Parathyroid adenoma (tissue), 2 donors: Measurements from ENCODE around the gene PPP1R7.

Experiments
- H2AFZ ChIP-seq: fragments of 300-600 bp; sonication (generic); one replicate; pipeline ENCODE4 v1.7.0; 2017; ENCODE audit warnings: antibody characterized with exemption, mild to moderate bottlenecking
- H3K27ac ChIP-seq: fragments of 300-600 bp; sonication (generic); one replicate; pipeline ENCODE4 v1.7.0; 2017
- H3K27me3 ChIP-seq: fragments of 300-600 bp; sonication (generic); one replicate; pipeline ENCODE4 v1.7.0; 2017; ENCODE audit warnings: low read length; ENCODE audit not compliant: control insufficient read depth, insufficient read depth
- H3K36me3 ChIP-seq: fragments of 300-600 bp; sonication (generic); one replicate; pipeline ENCODE4 v1.7.0; 2017; ENCODE audit warnings: low read length; ENCODE audit not compliant: control insufficient read depth, insufficient read depth
- H3K4me1 ChIP-seq: fragments of 300-600 bp; sonication (generic); one replicate; pipeline ENCODE4 v1.7.0; 2017; ENCODE audit warnings: control low read depth
- H3K4me2 ChIP-seq: fragments of 300-600 bp; sonication (generic); one replicate; pipeline ENCODE4 v1.7.0; 2017; ENCODE audit warnings: low read length
- H3K4me3 ChIP-seq: fragments of 300-600 bp; sonication (generic); one replicate; pipeline ENCODE4 v1.7.0; 2017; ENCODE audit warnings: low read depth, low read length
- H3K79me2 ChIP-seq: fragments of 300-600 bp; sonication (generic); one replicate; pipeline ENCODE4 v1.7.0; 2017; ENCODE audit warnings: control low read depth
- H3K9ac ChIP-seq: fragments of 300-600 bp; sonication (generic); one replicate; pipeline ENCODE4 v1.7.0; 2017; ENCODE audit warnings: mild to moderate bottlenecking
- H3K9me3 ChIP-seq: fragments of 300-600 bp; sonication (generic); one replicate; pipeline ENCODE4 v1.7.0; 2017; ENCODE audit warnings: low read length; ENCODE audit not compliant: control insufficient read depth
- TF ChIP-seq, protein P1 (sequence below): fragments of 300-600 bp; sonication (generic); IDR thresholded peaks from one replicate; pipeline ENCODE4 v1.7.0; 2017; ENCODE audit warnings: antibody characterized with exemption, mild to moderate bottlenecking
- donor health status: primary hyperparathyroidism.

PPP1R7 gene

DNA sequence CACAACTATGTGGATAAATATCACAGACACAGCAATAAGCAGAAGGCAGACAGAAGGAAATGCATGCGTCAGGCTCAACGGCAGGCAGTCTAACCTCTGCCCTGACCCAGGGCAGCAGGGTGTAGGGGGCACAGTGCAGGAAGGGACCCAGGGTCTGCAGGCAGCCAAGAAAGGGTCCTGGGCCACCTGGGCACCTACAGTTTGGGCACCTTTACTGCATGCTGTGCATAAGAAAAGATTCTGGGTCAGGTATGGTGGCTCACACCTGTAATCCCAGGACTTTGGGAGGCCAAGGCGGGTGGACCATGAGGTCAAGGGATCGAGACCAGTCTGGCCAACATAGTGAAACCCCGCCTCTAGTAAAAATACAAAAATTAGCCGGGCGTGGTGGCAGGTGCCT, 18.7 kb upstream of the PPP1R7 start:
- H3K27me3 ChIP-seq: no peaks in the 10 kb centered on the region
- no peaks in the 10 kb centered on the region for H3K36me3 ChIP-seq
- TF ChIP-seq, protein P1, sequence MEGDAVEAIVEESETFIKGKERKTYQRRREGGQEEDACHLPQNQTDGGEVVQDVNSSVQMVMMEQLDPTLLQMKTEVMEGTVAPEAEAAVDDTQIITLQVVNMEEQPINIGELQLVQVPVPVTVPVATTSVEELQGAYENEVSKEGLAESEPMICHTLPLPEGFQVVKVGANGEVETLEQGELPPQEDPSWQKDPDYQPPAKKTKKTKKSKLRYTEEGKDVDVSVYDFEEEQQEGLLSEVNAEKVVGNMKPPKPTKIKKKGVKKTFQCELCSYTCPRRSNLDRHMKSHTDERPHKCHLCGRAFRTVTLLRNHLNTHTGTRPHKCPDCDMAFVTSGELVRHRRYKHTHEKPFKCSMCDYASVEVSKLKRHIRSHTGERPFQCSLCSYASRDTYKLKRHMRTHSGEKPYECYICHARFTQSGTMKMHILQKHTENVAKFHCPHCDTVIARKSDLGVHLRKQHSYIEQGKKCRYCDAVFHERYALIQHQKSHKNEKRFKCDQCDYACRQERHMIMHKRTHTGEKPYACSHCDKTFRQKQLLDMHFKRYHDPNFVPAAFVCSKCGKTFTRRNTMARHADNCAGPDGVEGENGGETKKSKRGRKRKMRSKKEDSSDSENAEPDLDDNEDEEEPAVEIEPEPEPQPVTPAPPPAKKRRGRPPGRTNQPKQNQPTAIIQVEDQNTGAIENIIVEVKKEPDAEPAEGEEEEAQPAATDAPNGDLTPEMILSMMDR: no peak

DNA sequence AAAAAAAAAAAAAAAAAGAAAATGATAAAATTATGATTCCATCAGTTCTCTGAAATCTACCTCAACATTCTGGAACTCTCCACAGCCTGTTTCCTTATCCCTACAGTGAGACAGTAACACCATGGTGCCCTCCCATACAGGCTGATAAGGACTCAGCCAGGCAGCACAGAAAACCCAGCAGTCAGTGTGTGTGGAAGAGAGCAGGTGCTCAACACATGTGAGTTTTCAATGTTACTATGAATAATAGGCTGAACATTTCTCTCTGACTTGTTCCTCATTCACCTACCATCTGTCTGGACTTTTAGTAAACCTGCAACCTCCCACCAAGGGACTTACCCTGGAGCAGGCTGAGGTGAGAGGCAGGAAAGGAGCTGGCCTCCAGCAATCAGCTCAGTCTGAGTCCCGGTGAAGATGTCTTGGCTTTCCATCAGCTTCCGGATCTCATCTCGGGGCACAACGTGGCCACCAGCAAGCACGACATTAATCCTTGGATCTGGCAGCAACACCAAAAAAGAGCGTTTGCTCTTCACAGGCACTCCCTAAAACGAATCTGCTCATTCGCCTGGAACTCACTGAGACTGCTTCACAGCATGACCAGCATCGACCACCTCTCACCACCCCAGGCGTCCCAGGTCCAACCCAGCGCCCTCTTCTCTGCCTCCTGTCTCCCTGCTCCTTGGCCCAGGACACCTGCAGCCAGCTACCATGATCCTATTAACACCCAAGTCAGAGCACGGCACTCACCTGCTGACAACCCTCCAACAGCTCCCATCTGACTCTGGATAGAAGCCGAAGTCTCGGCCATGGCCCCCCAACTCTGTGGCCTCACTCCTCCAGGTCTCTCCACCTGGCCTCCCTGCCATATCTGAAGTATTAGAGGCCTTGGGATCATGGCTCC, 17.5 kb upstream of the PPP1R7 start:
- Histone ChIP-seq H3K4me2 (no peak overlapping the region), H3K4me3 (no peak overlapping the region), H3K36me3 (no peaks in the 10 kb centered on the region), H3K4me1 (no peaks in the 10 kb centered on the region), H3K27me3 (no peaks in the 10 kb centered on the region), H3K9ac (no peak overlapping the region), H3K9me3 (no peaks in the 10 kb centered on the region), H3K27ac (no peak overlapping the region), H2AFZ (no peak overlapping the region), H3K79me2 (no peaks in the 10 kb centered on the region)
- TF ChIP-seq, protein P1: no peak

More for the DNA sequence above, 18.7 kb upstream of the PPP1R7 start:
- no peak overlapping the region for H2AFZ ChIP-seq
- no peak overlapping the region for H3K4me2 ChIP-seq
- no peak overlapping the region for H3K4me3 ChIP-seq
- H3K4me1 ChIP-seq: no peaks in the 10 kb centered on the region
- no peak overlapping the region for H3K9ac ChIP-seq
- H3K27ac ChIP-seq: no peak overlapping the region
- H3K9me3 ChIP-seq: no peaks in the 10 kb centered on the region
- no peaks in the 10 kb centered on the region for H3K79me2 ChIP-seq

DNA sequence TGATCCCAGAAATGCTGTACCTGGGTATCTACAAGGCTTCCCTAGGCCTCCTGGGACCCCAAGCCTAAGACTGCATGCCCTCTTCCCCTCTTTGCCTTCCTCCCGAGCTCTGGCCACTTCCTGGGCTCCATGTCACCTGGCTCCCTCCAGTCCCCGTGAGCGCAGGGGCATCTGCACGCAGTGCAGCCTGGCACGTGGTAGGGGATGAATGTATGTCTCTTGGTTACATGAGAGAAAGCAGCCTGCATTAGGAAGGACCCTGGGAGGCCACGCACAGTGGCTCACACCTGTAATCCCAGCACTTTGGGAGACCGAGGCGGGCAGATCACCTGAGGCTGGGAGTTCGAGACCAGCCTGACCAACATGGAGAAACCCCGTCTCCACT, 16.8 kb upstream of the PPP1R7 start:
- no peaks in the 10 kb centered on the region for H3K27me3 ChIP-seq
- no peaks in the 10 kb centered on the region for H3K9me3 ChIP-seq
- no peak overlapping the region for H3K4me2 ChIP-seq
- no peak overlapping the region for H2AFZ ChIP-seq
- TF ChIP-seq, protein P1: no peak
- no peaks in the 10 kb centered on the region for H3K79me2 ChIP-seq
- no peaks in the 10 kb centered on the region for H3K36me3 ChIP-seq
- no peaks in the 10 kb centered on the region for H3K4me1 ChIP-seq
- H3K9ac ChIP-seq: no peak overlapping the region
- H3K4me3 ChIP-seq: no peak overlapping the region
- H3K27ac ChIP-seq: no peak overlapping the region

DNA sequence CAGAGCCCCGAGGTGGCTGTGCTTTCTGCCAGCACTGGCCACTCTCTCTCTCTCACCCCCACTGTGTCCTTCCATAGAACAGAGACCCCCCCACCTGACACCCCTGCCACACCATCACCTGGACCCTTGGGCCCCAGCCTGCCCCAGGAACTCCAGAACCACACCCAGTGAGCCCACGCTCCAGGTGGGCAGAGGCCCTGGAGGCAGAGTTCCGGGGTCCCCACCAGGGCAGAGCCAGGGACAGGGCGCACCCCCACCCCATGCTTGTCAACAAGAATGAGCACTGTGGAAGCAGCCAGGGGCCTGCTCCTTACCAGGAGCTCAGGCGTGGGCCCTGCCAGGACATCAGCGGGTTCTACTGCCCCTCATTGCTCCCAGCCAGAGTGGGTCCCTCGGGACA, 15.6 kb upstream of the PPP1R7 start:
- TF ChIP-seq, protein P1: no peak
- Histone ChIP-seq H3K9ac (no peak overlapping the region), H2AFZ (no peak overlapping the region), H3K27me3 (no peaks in the 10 kb centered on the region), H3K27ac (no peak overlapping the region), H3K4me2 (no peak overlapping the region), H3K4me1 (no peaks in the 10 kb centered on the region), H3K79me2 (no peaks in the 10 kb centered on the region), H3K36me3 (no peaks in the 10 kb centered on the region), H3K4me3 (no peak overlapping the region), H3K9me3 (no peaks in the 10 kb centered on the region)

DNA sequence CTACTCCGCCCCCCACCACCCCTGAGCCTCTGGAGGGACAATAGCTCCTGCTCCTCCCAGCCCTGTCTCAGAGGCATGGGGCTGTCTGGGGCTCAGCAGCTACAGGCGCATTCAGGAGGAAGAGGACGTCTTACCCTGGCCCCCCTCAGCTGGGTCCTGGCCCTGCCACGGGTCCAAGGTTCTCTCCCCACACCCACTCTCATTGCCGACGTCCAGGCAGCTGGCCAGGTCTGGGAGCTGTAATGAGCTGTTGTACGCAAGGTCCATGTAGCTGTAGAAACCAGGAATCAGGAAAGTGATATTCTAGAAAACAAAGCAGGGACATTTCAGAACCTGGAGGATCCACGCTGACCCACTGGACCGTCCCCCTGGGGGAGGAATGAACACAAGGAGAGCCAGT, 14.5 kb upstream of the PPP1R7 start:
- TF ChIP-seq, protein P1: no peak
- H2AFZ ChIP-seq: no peak overlapping the region
- H3K27ac ChIP-seq: no peak overlapping the region
- H3K36me3 ChIP-seq: no peaks in the 10 kb centered on the region
- H3K4me2 ChIP-seq: no peak overlapping the region
- H3K9me3 ChIP-seq: no peaks in the 10 kb centered on the region
- H3K27me3 ChIP-seq: no peaks in the 10 kb centered on the region
- no peaks in the 10 kb centered on the region for H3K4me1 ChIP-seq
- no peak overlapping the region for H3K9ac ChIP-seq
- H3K4me3 ChIP-seq: no peak overlapping the region
- H3K79me2 ChIP-seq: no peaks in the 10 kb centered on the region
